Endodermal cell (in vitro differentiated cells): ENCODE results near the gene CRACDL. TPM values are rescaled to one million over a fixed set of nuclear protein-coding genes. Genes with fewer than 3 reads are reported as not detected.

Experiments
- DNase-seq: peaks from one replicate; pipeline ENCODE4 v3.0.0-alpha.2; 2017
- H3K27ac ChIP-seq: 2 replicates; pipeline ENCODE4 v1.5.1; 2013; ENCODE audit warnings: mild to moderate bottlenecking, low read depth, low read length, moderate library complexity
- H3K27me3 ChIP-seq: 2 replicates; pipeline ENCODE4 v1.6.1; 2013; ENCODE audit warnings: mild to moderate bottlenecking, low read length, moderate library complexity; ENCODE audit not compliant: insufficient read depth, control insufficient read depth, poor library complexity, severe bottlenecking
- H3K36me3 ChIP-seq: 2 replicates; pipeline ENCODE4 v1.7.0; 2013; ENCODE audit warnings: mild to moderate bottlenecking, low read length, moderate library complexity; ENCODE audit not compliant: control insufficient read depth, insufficient read depth
- H3K4me1 ChIP-seq: one replicate; pipeline ENCODE4 v1.7.0; 2013; ENCODE audit warnings: low read length; ENCODE audit not compliant: control insufficient read depth, insufficient read depth
- H3K4me3 ChIP-seq: 2 replicates; pipeline ENCODE4 v1.5.1; 2013; ENCODE audit warnings: mild to moderate bottlenecking, low read length, moderate library complexity
- H3K9ac ChIP-seq: 2 replicates; pipeline ENCODE4 v1.6.1; 2013; ENCODE audit warnings: mild to moderate bottlenecking, low read length, moderate library complexity; ENCODE audit not compliant: poor library complexity, severe bottlenecking; ENCODE audit errors: extremely low read depth
- H3K9me3 ChIP-seq: 2 replicates; pipeline ENCODE4 v1.6.1; 2013; ENCODE audit warnings: mild to moderate bottlenecking, low read length, moderate library complexity; ENCODE audit not compliant: control insufficient read depth
- H3K27ac Mint-ChIP-seq: 2 replicates; pipeline ENCODE4 v1.8.0; 2020; ENCODE audit warnings: mixed read lengths
- H3K27me3 Mint-ChIP-seq: 2 replicates; pipeline ENCODE4 v1.8.0; 2021; ENCODE audit warnings: mild to moderate bottlenecking, mixed read lengths; ENCODE audit not compliant: insufficient read depth
- H3K36me3 Mint-ChIP-seq: 2 replicates; pipeline ENCODE4 v1.8.0; 2020; ENCODE audit warnings: low read depth, mixed read lengths
- H3K4me1 Mint-ChIP-seq: 2 replicates; pipeline ENCODE4 v1.8.0; 2020; ENCODE audit warnings: mixed read lengths
- H3K4me3 Mint-ChIP-seq: 2 replicates; pipeline ENCODE4 v1.8.0; 2020; ENCODE audit warnings: mild to moderate bottlenecking, moderate library complexity, mixed read lengths
- H3K9me3 Mint-ChIP-seq: 2 replicates; pipeline ENCODE4 v1.8.0; 2020; ENCODE audit warnings: mild to moderate bottlenecking, mixed read lengths
- WGBS, 2 experiments: methylation state at CpG; one replicate each; pipeline versions ENCODE4 v1.1.5 to v1.1.7; 2013; ENCODE audit warnings: missing lambda C conversion rate in 2 of 2, mixed read lengths in 1 of 2; ENCODE audit not compliant: insufficient coverage in 1 of 2, insufficient read length in 1 of 2; 5-methylcytosine and 5-hydroxymethylcytosine counted together
- total RNA-seq, 2 donors: library from RNA; stranded (reverse); fragmentation: NEBNext Ultra II Directional in 1 of 2; extraction: Animal tissue kit (Norgen Biotek cat#: 25700) in 1 of 2; gene quantifications; 2 replicates in 1 of 2; 3 replicates in 1 of 2; pipeline ENCODE4 v1.2.1, GENCODE V29; 2021
- TF ChIP-seq, protein P1 (sequence below): fragments of 200-600 bp; sonication (generic); conservative IDR thresholded peaks from 2 replicates; pipeline ENCODE4 v1.5.0; 2021; ENCODE audit warnings: antibody characterized with exemption, mild to moderate bottlenecking

The CRACDL gene
- total RNA-seq, 2 donors from 2014 or later: 0.26 to 0.31 TPM

DNA sequence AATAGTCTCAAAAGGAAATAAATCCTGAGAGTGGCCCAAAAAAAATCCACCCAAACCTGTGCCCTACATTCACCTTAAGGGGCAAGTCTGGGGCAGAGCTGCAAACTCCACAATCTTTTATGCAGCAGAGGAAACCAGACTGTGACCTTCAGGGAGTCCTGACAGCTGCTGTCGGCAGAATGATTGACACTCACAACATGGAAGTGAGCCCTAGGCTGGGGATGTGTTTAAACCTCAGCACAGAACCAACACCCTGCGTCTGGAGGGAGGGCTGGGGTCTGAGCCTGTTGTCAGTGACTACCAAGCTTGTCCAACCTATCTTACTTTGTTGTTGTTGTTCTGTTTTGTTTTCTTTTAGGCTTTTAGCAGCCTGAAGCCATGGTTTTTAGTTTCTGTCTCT, 39.6 kb downstream of the CRACDL start:
- H3K36me3 ChIP-seq: no peaks in the 10 kb centered on the region
- 85% methylated on average over 2 of the region's 2 CpGs; no CpG with 5 or more reads in 1 of the 2 experiments for WGBS, 2 experiments

DNA sequence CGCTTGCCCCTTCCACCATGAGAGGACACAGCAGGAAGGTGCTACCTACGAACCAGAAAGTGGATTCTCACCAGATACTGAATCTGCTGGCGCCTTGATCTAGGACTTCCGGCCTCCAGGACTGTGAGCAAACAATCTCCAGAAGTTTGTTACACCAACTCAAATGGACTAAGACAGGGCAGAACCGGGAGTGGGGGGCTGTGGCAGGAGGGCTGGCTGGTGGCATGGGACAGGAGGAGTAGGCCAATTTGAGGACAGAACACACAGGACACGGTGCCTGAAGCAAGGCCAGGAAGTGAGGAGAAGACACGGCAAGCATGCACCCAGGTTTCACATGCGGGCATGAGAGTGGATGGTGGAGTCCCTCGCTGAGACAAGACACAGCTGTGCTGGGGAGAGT, 40.1 kb downstream of the CRACDL start:
- no peak overlapping the region for H3K27ac ChIP-seq
- H3K4me3 ChIP-seq: no peak overlapping the region
- Mint-ChIP-seq H3K36me3 (no peaks in the 10 kb centered on the region), H3K27me3 (no peaks in the 10 kb centered on the region), H3K27ac (no peak overlapping the region), H3K4me3 (no peak overlapping the region), H3K4me1 (no peaks in the 10 kb centered on the region), H3K9me3 (peaks cover 2% of the 10 kb centered on the region)
- no peak for DNase-seq
- H3K4me1 ChIP-seq: no peaks in the 10 kb centered on the region
- TF ChIP-seq, protein P1, sequence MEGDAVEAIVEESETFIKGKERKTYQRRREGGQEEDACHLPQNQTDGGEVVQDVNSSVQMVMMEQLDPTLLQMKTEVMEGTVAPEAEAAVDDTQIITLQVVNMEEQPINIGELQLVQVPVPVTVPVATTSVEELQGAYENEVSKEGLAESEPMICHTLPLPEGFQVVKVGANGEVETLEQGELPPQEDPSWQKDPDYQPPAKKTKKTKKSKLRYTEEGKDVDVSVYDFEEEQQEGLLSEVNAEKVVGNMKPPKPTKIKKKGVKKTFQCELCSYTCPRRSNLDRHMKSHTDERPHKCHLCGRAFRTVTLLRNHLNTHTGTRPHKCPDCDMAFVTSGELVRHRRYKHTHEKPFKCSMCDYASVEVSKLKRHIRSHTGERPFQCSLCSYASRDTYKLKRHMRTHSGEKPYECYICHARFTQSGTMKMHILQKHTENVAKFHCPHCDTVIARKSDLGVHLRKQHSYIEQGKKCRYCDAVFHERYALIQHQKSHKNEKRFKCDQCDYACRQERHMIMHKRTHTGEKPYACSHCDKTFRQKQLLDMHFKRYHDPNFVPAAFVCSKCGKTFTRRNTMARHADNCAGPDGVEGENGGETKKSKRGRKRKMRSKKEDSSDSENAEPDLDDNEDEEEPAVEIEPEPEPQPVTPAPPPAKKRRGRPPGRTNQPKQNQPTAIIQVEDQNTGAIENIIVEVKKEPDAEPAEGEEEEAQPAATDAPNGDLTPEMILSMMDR: no peak
- H3K9ac ChIP-seq: no peak overlapping the region
- H3K9me3 ChIP-seq: no peaks in the 10 kb centered on the region
- no peaks in the 10 kb centered on the region for H3K27me3 ChIP-seq
- 89 to 100% methylated on average over 6 to 9 of the region's 9 CpGs for WGBS, 2 experiments
- no peaks in the 10 kb centered on the region for H3K36me3 ChIP-seq

More for the DNA sequence above, 39.6 kb downstream of the CRACDL start:
- no peak overlapping the region for H3K9ac ChIP-seq
- H3K4me1 ChIP-seq: no peaks in the 10 kb centered on the region
- no peaks in the 10 kb centered on the region for H3K9me3 ChIP-seq
- H3K27ac Mint-ChIP-seq: no peak overlapping the region
- no peaks in the 10 kb centered on the region for H3K4me1 Mint-ChIP-seq
- no peaks in the 10 kb centered on the region for H3K27me3 ChIP-seq
- H3K27me3 Mint-ChIP-seq: no peaks in the 10 kb centered on the region
- H3K36me3 Mint-ChIP-seq: no peaks in the 10 kb centered on the region
- no peak overlapping the region for H3K27ac ChIP-seq
- TF ChIP-seq, protein P1: no peak
- H3K4me3 ChIP-seq: no peak overlapping the region
- H3K4me3 Mint-ChIP-seq: no peak overlapping the region
- DNase-seq: no peak
- no peaks in the 10 kb centered on the region for H3K9me3 Mint-ChIP-seq

DNA sequence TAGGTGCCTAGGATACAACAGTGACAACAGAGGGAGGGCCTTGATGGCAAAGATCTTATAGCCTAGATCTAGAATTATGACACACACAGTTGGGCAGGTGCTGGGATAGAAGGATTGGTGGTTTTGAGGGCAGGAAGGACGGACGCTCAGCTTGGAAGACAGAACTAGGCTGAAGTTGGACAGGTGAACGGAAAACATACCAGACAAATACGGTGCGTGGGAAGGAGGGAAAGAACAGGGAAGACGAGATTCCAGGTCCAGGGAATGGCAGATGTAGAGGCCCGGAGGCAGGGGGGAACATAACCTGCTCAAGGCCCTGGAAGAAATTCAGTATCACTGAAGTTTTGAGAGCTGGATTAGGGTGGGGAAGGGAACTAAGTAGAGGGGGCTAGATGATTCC, 40.8 kb downstream of the CRACDL start:
- H3K27me3 Mint-ChIP-seq: no peaks in the 10 kb centered on the region
- no peaks in the 10 kb centered on the region for H3K36me3 Mint-ChIP-seq
- no peaks in the 10 kb centered on the region for H3K27me3 ChIP-seq
- no peaks in the 10 kb centered on the region for H3K4me1 ChIP-seq
- no peak overlapping the region for H3K27ac Mint-ChIP-seq
- TF ChIP-seq, protein P1: no peak
- no peak overlapping the region for H3K4me3 Mint-ChIP-seq
- 90 to 92% methylated on average over 7 of the region's 7 CpGs for WGBS, 2 experiments
- H3K9me3 ChIP-seq: no peaks in the 10 kb centered on the region
- no peak overlapping the region for H3K27ac ChIP-seq
- no peak for DNase-seq
- H3K36me3 ChIP-seq: no peaks in the 10 kb centered on the region
- H3K4me3 ChIP-seq: no peak overlapping the region
- no peak overlapping the region for H3K9ac ChIP-seq
- peaks cover 2% of the 10 kb centered on the region for H3K9me3 Mint-ChIP-seq
- no peaks in the 10 kb centered on the region for H3K4me1 Mint-ChIP-seq
